Effector memory CD4-positive, alpha-beta T cell (primary cell): ENCODE data around the gene SPDYE4.
"Not testable (repeated sequence)": the region's sequence is repeated elsewhere in the genome, so short reads cannot be mapped to it uniquely, and the experiment has no call there.

Experiments
- DNase-seq, 3 donors: peaks; one replicate each; pipeline ENCODE4 v3.0.0-alpha.2; 2020
- H3K27ac ChIP-seq: 2 replicates; pipeline ENCODE4 v1.7.0; 2013; ENCODE audit warnings: mild to moderate bottlenecking, low read length, moderate library complexity; ENCODE audit not compliant: insufficient read depth, poor library complexity, severe bottlenecking
- H3K27me3 ChIP-seq: replicated peaks from 2 replicates; pipeline ENCODE4 v1.7.0; 2013; ENCODE audit warnings: mild to moderate bottlenecking, low read length; ENCODE audit not compliant: insufficient read depth, control insufficient read depth, poor library complexity, severe bottlenecking
- H3K36me3 ChIP-seq: 2 replicates; pipeline ENCODE4 v1.7.0; 2013; ENCODE audit warnings: mild to moderate bottlenecking, low read length, moderate library complexity; ENCODE audit not compliant: control insufficient read depth, insufficient read depth
- H3K4me1 ChIP-seq: 2 replicates; pipeline ENCODE4 v1.7.0; 2013; ENCODE audit warnings: low read length, mild to moderate bottlenecking; ENCODE audit not compliant: control insufficient read depth, insufficient read depth, poor library complexity, severe bottlenecking
- H3K4me3 ChIP-seq: 2 replicates; pipeline ENCODE4 v1.7.0; 2013; ENCODE audit warnings: low read length, low read depth, mild to moderate bottlenecking; ENCODE audit not compliant: insufficient read depth, poor library complexity, severe bottlenecking
- H3K9me3 ChIP-seq: 2 replicates; pipeline ENCODE4 v1.7.0; 2013; ENCODE audit warnings: mild to moderate bottlenecking, low read length, moderate library complexity; ENCODE audit not compliant: control insufficient read depth
- total RNA-seq, 3 donors: gene quantifications; one replicate each; lab custom pipeline; 2026; lab: John Stamatoyannopoulos, UW

The SPDYE4 gene, protein sequence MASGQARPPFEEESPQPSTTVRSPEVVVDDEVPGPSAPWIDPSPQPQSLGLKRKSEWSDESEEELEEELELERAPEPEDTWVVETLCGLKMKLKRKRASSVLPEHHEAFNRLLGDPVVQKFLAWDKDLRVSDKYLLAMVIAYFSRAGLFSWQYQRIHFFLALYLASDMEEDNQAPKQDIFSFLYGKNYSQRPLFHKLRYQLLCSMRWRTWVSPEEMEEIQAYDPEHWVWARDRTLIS
- 0 to 0.19 (median 0) reads per million in 3 donors for total RNA-seq

DNA sequence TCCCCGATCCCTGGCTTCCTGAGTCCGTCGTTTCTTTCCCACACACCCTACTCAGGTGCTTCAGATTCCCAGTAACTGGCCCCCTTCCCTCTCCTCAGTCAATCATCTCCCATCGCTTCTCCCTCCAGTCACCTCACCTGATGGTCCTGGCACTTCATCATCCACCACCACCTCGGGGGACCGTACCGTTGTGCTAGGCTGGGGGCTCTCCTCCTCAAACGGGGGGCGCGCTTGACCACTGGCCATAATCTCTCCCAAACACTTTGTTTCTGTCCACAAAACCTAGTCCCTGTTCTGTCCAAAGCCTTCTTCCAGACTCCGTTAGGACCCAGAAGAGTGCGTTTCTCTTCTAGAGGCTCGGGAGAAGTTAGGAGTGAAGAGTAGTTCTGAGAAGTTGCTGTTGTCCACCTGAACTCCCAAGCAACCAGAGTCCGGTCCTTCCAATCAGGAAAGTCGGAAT lies at the start of gene SPDYE4:
SPDYE4 (minus strand) TSS at position 410 of the 460 bp plus-strand sequence; CDS start at position 246, 164 bp downstream.
- Histone ChIP-seq H3K27me3 (peaks cover 3% of the 10 kb centered on the region), H3K27ac (no peak within 1 kb of the TSS), H3K36me3 (no peaks in the 10 kb centered on the region), H3K4me1 (no peaks in the 10 kb centered on the region), H3K4me3 (no peak within 1 kb of the TSS), H3K9me3 (no peaks in the 10 kb centered on the region)
- DNase-seq = no peak

DNA sequence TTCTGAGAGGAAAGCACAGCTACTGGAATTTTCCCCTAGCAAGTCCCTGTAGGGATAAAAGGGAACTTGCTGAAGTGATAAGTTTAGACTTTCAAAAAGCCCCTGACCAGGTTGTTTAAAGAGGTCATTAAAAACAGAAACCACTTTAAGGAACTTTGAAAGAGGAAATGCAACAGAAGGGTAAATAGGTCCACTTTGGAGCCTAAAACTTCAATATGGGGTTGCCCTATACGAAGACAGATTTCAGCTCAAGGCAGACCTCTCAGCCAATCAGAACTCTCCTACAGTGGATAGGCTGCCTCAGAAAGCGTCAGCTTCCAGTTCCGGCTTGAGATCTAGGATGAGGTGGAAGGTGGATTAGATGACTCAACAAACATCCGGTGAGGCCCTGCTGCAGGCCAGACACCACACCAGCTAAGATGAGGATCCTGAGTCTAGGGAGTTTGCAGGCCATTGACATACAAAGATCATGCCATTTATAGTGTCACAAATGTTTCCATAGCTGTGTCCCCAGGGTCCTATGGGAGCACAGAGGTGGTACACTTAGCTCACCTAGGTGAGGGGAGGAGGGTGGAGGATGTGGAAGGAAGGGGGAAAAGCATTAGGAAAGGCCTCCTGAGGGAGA lies 48.7 kb upstream of the SPDYE4 start:
- Histone ChIP-seq H3K9me3 (peaks cover 3% of the 10 kb centered on the region), H3K4me3 (no peak overlapping the region), H3K27ac (no peak overlapping the region), H3K4me1 (peaks cover 6% of the 10 kb centered on the region), H3K36me3 (no peaks in the 10 kb centered on the region), H3K27me3 (no peaks in the 10 kb centered on the region)
- no peak for DNase-seq

DNA sequence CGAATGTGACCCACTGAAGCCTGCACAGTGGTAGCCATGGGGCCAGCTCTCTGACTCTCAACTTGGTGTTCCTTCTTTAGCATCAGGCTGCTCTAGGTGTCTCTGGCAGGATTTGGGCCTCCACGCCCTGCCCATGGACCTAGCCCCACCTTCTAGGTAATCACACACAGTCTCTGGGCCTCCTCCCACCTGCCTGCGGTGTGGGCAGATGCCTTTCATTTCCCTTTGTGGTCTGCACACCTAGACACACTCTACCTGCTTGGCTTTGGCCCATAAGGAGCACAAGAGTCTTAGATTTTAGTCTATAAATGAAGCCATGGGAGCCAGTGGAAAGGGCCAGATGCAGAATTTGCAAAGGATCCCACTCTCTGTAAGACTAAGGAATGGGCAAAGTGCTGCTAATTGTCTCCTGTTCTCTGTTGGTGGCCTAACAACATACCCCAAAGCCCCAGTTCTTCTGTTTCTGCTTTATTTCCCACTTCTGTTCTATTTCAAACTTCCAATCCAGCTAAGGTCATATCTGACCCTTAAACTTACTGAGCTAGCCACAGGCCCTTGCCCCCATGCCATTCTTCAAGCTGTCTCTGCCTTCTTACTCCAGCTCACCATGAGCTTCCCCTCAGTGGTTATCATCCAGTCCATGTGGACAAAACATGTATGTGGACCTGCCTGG lies 48.0 kb upstream of the SPDYE4 start:
- Histone ChIP-seq H3K4me3 (no peak overlapping the region), H3K27ac (no peak overlapping the region), H3K9me3 (peaks cover 3% of the 10 kb centered on the region), H3K27me3 (no peaks in the 10 kb centered on the region), H3K4me1 (peaks cover 6% of the 10 kb centered on the region), H3K36me3 (no peaks in the 10 kb centered on the region)
- no peak for DNase-seq

DNA sequence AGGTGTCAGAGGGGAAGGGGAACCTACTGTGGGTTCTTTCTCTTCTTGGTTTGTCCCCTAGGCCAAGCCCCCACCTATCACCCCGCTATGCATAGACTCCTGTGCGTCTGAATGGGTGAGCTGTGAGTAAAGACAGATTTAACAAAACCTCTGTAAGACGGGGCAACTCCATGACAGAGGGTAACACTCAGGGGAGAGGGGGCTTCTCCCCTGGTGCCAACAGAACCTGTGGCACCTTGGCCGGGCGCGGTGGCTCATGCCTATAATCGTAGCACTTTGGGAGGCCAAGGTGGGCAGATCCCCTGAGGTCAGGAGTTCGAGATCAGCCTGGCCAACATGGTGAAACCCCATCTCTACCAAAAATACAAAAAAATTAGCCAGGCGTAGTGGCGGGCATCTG lies 47.0 kb upstream of the SPDYE4 start:
- H3K9me3 ChIP-seq, H3K4me3 ChIP-seq, H3K36me3 ChIP-seq, H3K27ac ChIP-seq, DNase-seq, H3K27me3 ChIP-seq, H3K4me1 ChIP-seq: not testable (repeated sequence)

DNA sequence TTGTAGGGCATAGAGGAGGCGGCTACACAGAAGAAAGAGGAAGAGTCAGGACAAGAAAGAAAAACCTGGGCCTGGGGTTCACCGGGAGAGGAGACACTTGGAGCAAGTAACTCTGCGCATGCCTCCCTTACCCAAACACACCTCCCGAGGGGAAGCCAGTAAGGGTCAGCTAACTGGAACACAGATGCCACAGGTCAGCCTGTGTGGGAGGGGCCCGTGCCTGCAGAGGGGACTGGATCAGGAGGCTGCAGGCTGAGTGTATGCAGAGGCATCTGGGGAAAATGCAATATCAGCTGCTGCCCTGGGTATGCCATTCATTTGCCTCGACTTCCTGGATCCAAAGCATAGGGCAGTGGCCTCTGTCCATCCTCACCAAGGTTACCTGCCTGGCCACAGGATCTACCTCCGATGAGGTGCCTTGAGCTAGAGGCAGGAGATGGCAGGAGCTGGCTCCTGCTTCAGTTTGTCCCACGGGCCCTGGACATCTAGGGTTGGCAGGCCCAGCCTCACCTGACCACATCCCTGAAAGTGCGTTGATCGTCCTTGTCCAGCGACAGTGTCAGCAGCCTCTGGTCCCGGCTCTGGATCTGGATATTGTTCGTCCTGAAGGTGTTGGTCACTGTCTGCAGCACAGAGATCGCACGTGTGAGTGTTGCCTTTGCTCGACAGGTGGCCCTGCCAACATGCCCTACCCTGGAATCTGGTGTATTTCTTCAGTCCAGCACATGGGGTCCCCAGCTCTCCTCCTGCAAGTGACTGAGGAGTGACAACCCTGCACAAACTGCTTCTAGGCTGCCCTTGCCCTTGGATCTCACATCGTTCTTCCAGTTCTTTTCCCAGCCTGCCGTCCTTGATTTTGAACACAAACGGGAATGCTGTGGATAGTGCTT lies 45.4 kb upstream of the SPDYE4 start:
- Histone ChIP-seq H3K9me3 (no peaks in the 10 kb centered on the region), H3K4me3 (no peak overlapping the region), H3K27ac (no peak overlapping the region), H3K4me1 (peaks cover 6% of the 10 kb centered on the region), H3K27me3 (no peaks in the 10 kb centered on the region), H3K36me3 (no peaks in the 10 kb centered on the region)
- DNase-seq = no peak

DNA sequence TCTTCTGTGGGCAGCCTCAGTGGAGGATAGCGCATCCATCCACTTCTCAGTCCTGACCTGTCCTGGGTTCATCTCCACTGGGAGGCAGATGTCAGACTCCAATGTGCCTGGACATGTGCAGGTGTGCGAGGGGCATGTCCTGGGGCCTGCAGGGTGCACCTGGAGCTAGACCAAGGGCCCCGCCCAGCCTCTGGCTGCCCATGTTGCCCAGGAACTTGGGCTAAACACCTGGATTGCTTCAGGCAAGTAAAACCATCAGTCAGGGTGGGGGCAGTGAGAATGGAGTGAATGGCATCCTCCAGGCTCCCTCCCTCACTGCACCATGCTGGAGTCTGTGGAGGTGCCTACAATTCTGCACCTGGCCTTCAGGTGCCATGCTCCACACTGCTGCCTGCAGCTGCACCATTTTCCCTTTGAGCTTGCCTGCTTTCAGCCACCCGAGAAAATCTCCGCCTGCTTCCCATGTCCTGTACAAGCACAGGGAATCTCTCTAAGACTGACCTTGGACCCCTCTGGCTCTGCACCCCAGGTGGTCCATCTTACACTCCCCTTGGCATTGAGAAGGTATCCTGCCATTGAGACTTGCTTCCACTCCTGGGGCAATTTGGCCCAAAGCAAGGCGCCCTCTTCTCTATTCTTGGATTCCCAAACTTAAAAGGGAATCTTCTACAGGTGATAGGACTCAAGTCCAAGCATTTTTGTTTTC lies 42.9 kb upstream of the SPDYE4 start:
- Histone ChIP-seq H3K27me3 (no peaks in the 10 kb centered on the region), H3K9me3 (no peaks in the 10 kb centered on the region), H3K36me3 (no peaks in the 10 kb centered on the region), H3K27ac (no peak overlapping the region), H3K4me3 (no peak overlapping the region), H3K4me1 (peaks cover 4% of the 10 kb centered on the region)
- DNase-seq = no peak

DNA sequence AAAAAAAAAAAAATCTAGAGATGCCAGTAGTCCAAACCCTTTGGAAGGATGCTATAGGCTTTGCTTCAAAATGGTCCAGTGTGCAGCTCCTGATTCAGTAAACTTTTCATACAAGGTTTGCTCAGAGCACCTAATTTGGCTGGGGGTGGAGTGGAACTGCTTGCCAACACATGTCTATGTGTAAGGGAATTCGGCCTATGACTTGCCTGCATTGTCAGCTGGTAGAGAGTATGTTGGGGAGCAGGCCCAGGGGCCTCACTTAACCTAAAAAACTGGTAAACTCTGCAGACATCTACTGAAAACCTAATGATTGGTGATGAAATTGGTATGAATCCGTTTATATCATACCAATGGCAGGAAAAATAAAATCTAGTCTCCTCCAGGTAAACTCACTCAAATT lies 42.3 kb upstream of the SPDYE4 start:
- Histone ChIP-seq H3K9me3 (no peaks in the 10 kb centered on the region), H3K36me3 (no peaks in the 10 kb centered on the region), H3K4me3 (no peak overlapping the region), H3K27me3 (no peaks in the 10 kb centered on the region), H3K4me1 (no peaks in the 10 kb centered on the region), H3K27ac (no peak overlapping the region)
- DNase-seq = no peak

DNA sequence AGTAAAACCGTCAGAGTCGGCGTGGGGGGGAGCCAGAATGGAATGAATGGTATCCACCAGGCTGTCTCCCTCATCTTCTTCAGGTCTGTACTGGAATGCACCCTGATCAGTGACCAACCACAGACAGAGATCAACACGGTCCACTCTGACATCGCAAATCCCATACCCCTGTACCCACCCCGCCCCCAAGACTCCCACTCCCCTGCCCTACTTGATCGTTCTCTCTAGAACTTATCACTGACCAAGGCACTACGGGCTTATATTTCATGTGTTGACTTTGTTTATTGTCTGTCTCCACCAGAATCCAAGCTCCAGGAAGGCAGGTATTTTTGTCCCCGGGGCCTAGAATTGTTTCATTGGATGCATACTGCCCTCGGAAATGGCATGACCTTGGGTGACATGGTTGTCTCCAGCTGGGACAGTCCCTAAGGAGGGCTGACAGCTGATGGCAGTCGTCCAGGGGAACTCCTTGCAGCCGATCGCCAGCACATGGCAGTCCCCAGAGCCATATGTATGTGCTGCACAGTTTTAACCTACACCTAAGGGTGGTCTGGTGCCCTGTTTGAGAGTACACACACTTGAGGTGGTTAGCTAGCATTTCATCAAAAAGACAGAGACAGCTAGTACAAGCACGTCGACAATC lies 41.3 kb upstream of the SPDYE4 start:
- Histone ChIP-seq H3K4me1 (no peaks in the 10 kb centered on the region), H3K9me3 (no peaks in the 10 kb centered on the region), H3K4me3 (no peak overlapping the region), H3K36me3 (no peaks in the 10 kb centered on the region), H3K27me3 (no peaks in the 10 kb centered on the region), H3K27ac (no peak overlapping the region)
- DNase-seq = no peak
